Sciatic nerve (tissue), 2 donors: ENCODE results near the gene AUNIP. TPM values are rescaled to one million over a fixed set of nuclear protein-coding genes. Genes with fewer than 3 reads are reported as not detected.

Experiments used
- ATAC-seq: fragments of 200-7000 bp; cut with Tn5 transposase; one replicate; pipeline ENCODE4 v1.9.1; 2020; ENCODE audit warnings: mild to moderate bottlenecking, moderate library complexity
- DNase-seq: peaks from one replicate; pipeline ENCODE4 v3.0.0-alpha.2; 2020; ENCODE audit warnings: low spot score
- intact Hi-C: fragments of 100-400 bp; cut with DNase I; formaldehyde crosslinking; loops from one replicate; pipeline ENCODE4 v1.14.2; 2022
- total RNA-seq: library from RNA; stranded (reverse); fragmentation: NEBNext Ultra II Directional; extraction: Animal tissue kit (Norgen Biotek cat#: 25700); gene quantifications from one replicate; pipeline ENCODE4 v1.2.1, GENCODE V29; 2021
- donor health status: DM: no; HTN: no; CAD: no.
- donor health status: DM: no; HTN: no; CAD: no.

AUNIP gene
- total RNA-seq, 1 donor from 2014 or later, result not detected

DNA sequence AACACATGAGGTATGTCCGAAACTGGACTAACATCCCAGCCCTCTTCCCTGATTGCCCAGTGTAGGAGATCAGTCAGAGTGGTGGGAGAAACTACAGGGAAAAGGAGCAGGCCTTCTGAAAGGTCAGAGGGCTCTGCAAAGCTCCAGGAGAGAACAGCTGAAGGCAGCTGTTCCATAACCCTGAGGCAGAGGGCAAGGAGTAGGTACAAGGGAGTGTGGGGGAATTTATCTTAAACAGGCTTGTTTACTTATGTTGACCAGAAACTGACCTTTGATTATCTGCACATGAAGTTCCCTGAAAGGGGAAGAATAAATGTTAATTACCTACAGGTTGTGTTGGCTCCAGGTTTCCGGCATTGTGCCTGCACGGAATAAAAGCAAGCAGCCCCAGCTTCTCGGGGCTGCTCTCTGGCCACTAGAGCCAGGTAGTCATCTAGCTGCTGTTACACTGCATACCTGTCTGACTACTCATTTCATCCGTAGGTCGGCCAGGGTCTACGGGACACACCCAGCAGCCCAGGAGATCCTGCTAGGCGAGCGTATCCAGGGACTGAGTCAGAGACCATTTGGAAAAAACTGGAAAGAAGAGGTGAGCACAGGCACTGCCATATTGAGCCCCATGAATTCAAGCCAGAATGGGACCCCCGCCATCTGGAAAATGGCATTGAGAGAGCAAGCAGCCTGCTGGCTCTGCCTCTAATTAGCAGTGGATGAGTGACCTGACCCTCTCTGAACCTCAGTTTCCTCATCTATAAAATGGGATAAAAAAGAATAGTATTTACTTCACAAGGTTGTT lies 31.2 kb upstream of the AUNIP start:
- intact Hi-C loops, result no loop called here
- ATAC-seq, result no peak
- no peak for DNase-seq

DNA sequence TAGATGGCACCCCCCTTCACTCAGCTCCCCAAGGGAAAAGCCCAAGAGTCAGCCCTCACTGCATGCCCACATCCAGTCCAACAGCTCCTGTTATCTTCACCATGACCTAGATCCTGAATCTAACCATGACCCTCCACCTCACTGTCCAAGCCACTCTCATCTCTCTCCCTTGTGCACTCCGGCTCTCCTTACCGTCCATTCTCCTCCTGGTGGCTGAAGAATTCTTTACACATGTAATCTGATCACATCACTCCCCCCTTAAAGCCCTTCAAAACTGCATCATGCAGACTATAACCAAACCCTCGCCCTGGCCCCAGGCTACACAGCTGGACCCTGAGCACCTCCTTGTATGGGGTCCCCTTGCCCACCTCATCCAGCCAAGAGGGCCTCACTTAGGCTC lies 30.2 kb upstream of the AUNIP start:
- DNase-seq (no peak), ATAC-seq (no peak)
- intact Hi-C loops, result no loop called here

DNA sequence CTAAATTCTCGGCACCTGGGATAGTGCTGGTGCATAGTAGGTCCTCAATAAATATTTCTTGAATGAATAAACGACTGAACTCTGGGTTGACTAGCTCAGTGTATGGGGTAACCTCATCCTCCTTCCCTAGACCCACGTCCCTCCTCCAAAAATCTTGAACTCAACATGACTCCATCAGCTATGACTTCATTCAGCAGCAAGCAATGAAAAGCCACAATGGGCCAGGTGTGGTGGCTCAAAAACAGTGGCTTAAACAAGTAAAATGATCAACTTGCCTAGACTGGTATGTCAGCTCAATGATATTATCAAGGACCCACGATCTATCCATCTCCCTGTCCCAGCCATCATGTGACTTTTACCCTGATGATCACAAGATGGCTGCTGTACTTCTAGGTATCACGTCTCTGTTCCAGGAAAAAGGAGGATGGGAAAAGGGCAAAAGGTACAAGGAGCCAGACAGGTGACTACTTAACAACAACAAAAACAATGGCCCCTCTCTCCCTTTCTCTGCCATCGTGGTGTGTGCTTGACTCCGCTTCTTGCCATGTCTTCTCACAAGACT lies 29.2 kb upstream of the AUNIP start:
- no peak for DNase-seq
- ATAC-seq, result no peak
- intact Hi-C loops, result no loop called here

DNA sequence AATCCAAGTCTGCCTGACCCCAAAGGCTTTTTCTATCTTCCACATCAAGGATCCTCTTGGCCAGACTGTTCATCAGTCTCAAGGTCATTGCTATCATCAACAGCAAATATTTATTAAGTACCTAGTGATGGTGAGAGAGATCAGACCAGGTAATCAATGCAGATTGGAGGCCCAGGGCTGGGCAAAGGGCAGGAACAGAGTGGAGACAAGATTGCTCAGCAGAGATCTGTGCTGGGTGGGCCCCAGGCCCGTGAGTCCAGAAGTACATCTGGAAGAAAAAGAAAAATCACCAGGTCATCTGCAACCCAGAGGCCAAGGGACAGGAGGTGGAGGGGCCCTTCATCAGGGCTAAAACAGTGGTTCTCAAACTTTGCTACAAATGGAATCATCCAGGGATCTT lies 26.3 kb upstream of the AUNIP start:
- intact Hi-C loops, result no loop called here
- no peak for DNase-seq
- no peak for ATAC-seq

DNA sequence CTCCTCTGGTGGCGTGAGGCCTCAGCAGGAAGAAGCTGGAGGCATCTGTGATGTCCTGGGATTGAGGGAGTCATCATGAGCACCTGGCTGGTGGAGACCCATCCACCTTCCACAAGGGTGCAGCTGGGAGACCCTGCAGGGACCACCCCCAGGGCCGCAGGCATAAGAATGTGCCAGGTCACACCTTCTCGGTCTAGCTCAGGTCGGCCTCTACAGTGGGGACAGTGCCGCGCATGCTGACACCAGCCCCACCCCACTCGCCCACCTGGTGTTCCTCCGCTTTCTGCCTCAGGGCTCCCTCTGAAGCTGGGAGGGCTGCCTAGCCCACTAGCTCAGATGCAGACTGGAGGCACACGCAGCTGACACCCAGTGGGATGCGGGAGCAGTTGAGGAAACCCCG lies 22.0 kb upstream of the AUNIP start:
- intact Hi-C loops, result no loop called here
- ATAC-seq (peak; percentile 29), DNase-seq (no peak)

DNA sequence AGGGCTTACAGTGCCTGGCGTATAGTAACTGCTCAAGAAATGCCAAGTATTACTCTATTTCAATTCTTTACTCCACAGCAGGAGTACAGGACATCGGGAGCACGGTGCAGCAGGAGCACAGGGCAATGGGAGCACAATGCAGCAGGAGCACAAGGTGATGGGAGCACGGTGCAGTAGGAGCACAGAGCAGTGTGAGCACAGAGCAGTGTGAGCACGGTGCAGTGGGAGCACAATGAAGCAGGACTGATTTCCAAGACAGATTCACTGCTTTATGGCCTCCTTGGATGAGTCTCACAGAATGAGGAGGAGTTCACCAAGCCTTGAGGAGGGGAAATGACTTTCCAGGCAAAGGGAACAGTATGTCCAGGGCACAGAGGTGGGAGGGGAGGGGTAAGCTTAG lies 21.3 kb upstream of the AUNIP start:
- ATAC-seq, result no peak
- intact Hi-C loops, result no loop called here
- no peak for DNase-seq

DNA sequence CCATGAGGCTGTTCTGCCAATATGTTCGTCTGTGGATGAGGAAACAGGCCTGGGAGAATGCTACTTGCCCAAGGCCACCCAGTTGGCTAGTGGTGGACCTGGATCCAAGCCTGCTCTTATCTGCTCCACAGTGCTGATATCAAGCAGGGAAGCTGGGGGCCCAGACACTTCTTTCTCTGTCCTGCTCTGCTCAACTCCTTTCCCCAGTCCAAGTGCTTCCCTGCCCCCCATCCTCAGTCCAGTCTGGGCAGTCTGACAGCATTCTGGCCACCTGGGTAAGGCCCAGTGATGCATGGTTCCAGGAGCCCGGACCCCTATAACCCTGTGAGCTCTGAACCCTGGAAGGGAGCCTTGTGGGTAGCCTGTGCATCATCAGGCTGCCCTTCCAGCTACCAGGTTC lies 20.4 kb upstream of the AUNIP start:
- ATAC-seq (no peak), DNase-seq (no peak)
- intact Hi-C loops, result no loop called here

DNA sequence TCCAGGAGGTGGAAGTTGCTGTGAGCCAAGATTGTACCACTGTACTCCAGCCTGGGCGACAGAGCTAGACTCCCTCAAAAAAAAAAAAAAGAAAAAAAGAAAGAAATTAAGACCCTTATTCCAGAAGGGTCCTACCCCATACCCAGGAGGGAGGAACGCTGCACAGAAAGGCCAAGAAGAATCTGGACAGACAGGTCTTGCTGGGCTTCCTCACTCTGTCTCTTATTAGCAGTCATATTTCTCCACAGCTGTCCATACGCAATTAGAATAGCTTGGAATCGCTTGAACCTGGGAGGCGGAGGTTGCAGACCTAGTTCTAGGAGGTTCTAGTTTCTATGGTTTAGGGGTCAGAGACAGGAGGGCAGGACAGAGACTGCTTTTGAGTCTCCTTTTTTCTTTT lies 19.4 kb upstream of the AUNIP start:
- ATAC-seq (no peak), DNase-seq (no peak)
- intact Hi-C loops, result no loop called here

DNA sequence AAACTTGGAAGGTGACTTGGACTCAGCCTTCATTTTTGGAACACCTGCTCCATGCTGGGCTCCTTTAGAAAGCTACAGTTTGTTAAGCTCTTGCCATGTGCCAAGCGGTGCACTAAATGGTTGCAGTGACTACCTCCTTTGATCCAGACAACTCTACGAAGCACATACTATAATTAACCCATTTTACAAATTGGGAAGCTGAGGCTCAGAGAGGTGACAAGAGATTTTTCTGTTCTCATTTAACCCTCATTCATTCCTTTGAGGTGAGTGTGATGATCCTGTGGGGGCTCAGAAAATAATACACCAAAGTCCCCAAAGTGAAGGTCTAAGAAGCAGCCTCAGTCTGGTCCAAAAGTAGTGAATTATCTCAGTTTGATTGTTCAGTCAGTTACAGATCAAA lies 17.9 kb upstream of the AUNIP start:
- DNase-seq (no peak), ATAC-seq (no peak)
- intact Hi-C loops, result no loop called here

DNA sequence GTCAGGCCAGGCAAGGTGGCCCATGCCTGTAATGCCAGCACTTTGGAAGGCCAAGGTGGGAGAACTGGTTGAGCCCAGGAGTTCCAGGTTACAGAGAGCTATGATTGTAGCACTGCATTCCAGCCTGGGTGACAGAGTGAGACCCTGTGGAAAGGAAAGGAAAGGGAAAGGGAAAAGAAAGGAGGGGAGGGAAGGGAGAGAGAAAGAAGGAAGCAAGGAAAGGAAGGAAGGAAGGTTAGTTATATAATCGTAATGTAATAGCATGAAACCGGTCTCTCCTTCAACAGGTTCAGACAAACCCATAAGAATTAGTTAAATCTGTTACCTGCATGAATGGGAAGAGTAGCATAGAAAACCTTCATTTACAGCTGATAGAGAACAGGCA lies 17.4 kb upstream of the AUNIP start:
- DNase-seq, result no peak
- intact Hi-C loops, result no loop called here
- no peak for ATAC-seq

DNA sequence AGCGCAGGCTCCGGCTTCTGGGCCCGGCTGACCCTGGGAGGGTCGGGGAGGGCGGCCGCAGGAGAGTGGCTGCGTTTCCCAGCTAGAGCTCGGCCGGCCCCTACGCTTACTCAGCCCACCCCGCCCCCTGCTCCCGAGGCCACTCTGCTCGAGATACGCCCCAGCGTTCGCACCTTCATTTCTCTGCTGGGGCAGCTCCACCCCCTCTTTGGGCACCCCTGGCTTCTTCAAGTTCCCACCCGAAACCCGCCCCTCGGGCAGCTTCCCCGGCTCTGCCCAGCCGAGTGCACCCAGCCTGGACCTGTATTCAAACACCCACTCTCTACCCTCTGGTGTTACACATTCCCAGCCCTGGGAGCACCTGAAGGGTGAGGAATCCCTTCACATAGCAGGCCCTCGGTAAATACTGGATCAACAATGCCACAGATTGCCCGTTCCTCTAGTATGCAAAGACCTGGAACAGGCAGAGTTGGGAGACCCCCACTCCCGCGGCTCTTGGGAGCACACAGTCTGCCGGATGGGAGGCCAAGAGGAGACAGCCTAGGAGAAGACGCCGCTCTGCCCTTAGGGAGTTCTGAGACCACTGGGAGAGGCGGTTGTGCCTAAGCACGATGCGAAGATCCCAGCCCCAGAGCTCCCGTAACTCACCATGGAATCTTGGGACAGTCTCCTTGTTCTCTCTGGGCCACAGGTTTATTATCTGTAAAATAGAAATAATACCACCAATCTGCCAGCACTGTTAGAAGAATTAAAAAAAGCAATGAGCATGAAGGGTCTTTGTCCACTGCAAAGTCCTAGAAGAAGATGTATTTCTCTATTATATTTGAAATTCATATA lies 16.8 kb upstream of the AUNIP start:
- DNase-seq, result no peak
- intact Hi-C loops, result no loop called here
- ATAC-seq, result peak; percentile 64

DNA sequence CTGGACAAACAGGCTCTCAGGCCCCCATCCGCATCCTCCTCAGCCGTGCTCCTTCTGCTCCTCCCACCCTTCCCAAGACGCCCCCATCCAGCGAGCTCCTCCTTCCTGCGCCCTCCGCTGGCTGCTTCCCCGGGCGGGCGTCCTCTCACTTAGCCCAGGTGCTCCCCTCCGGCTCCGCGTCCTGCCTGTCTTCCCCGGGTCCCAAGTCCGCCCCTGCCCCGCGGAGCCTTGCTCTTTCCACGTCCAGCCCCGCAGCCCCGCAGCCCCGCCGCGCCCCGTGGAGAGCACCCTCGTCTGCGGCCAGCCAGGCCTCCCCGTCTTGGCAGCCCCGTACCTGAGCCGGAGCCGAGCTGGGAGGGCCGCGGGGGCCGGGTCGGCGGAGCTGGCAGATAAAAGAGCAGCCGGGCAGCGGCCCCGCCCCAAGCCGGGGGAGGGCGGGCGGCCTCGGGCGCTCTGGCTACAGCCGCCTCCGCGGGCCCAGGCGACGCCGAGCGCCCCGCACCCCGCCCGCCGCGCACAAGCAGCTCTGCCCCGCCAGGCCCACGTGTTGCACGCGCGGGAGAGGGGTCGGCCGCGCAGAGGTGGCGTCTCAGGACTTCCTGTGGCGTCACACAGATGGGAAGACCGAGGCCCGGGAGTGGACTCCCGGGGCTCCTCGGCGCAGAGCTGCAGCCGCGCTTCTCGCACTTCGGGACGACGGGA lies 16.0 kb upstream of the AUNIP start, which contains the start of gene PAQR7:
Gene PAQR7, minus strand, starts transcription at position 555 of the 702 bp plus-strand sequence. CDS start 11,869 bp downstream, outside the sequence.
- intact Hi-C loops, result no loop called here
- ATAC-seq, result peak; percentile 90
- DNase-seq, result peak; percentile 83

DNA sequence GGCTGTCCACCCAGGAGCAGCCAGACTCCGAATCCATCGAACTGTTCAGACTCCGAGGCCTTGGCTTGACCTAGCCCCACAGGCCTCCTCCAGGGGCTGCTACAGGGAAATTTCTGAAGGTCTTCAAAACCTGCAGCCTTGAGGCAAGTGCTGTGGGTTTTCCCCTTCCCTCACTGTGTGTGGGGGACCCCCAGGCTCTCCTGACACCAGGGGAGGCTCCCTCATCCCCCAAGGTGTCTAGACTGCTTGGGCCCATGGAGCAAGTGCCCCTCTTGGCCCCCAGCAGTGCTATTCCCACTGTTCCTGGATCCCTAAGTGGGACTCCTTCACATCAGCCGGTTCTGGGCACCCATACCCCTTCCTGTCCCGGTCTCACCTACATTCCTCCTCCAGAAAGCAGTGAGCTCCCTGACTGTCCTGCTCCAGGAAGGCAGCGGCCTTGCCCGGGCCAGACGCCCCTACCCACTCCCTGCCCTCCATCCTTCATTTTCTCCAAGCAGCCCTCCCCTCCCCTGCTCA lies 15.4 kb upstream of the AUNIP start:
- ATAC-seq (peak; percentile 3), DNase-seq (no peak)
- intact Hi-C loops, result no loop called here

DNA sequence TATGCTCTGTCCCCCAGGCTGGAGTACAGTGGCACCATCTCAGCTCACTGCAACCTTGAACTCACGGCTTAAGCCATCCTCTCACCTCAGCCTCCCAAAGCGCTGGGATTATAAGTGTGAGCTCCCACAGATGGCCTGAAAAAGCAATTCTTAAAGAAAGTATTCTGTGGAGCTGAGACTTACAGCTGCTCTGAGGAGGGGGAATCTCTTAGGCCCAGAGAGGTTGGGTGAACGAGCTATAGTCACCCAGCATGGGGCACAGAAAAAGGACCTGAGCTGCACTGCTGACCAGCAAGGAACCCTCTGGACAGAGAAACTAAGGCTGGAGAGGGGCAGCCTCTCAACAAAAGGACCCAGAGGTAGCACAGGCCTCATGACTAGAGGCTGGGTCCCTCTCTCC lies 15.0 kb upstream of the AUNIP start:
- DNase-seq (no peak), ATAC-seq (no peak)
- intact Hi-C loops, result no loop called here

DNA sequence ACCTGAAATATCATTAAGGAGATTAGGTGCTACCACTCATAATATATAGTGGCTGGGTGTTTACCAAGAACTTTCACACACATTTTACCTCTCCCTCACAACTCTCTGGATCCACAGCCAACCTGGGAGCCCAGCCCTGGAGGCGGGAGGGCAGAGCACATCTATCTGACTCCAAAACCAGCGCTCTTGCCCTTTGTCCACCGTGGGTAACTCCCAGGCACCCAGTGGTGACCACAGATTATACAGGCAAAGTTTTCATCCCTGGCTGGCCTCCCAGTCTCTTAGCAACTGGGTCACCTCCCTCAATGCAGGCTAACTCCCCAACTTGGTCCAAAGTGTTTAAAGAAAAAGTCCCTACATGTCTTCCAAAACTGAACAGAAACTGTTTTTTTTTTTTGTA lies 13.9 kb upstream of the AUNIP start:
- intact Hi-C loops, result no loop called here
- ATAC-seq (no peak), DNase-seq (no peak)

DNA sequence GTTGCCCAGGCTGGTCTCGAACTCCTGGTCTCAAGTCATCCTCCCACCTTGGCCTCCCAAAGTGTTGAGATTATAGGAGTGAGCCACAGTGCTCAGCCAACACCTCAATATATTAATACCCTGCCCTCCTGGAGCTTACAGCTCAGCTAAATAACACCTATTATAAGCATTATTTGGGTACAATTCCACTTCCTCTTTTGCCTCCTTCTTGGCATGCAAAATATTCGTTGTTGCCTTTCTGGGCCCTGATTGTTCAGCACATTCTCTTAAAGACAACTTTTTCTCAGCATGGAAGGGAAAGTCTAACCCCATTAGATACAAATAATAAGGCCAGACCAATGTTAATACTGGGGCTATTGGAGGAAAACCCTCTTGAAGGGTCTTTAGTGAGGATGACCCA lies 13.5 kb upstream of the AUNIP start:
- intact Hi-C loops, result no loop called here
- ATAC-seq, result no peak

DNA sequence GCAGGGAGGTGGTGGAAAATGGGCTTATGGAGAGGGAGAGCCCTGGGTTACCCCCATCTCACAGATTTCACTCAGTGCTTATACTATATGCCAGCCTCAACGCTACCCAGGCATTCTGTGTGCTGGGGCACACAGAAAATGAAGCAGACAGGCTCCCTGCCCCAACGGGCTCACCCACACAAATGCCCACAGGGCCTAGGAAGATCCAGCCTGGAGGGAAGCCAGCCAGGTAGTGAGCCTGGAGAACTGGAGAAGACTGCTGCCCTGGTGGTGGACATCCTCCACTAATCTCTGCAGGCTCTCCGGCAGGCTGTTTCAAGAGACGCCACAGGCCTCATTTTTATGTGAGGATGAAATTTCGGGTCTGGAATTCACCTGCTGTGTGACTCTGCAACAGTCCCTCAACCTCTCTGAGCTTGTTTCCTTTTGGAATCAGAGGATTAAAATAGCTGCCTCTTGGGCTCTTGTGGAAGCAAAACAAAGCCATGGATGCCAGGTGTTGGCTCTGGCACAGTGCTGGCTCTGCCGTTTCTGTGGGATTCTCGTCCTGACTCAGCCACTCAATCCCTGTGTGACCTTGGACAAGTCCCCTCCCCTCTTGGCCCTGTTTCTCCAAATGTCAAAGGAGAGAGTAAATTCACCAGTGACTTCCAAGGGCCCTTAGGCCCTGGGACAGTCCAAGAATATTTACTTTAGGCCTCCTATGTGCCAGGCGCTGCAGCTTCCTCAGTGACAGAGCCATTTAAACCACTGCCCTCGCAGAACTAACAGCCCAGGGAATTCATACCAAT lies 12.6 kb upstream of the AUNIP start:
- intact Hi-C loops, result no loop called here
- DNase-seq (peak; percentile 53), ATAC-seq (no peak)

More for the DNA sequence above, 13.5 kb upstream of the AUNIP start:
- DNase-seq, result no peak

DNA sequence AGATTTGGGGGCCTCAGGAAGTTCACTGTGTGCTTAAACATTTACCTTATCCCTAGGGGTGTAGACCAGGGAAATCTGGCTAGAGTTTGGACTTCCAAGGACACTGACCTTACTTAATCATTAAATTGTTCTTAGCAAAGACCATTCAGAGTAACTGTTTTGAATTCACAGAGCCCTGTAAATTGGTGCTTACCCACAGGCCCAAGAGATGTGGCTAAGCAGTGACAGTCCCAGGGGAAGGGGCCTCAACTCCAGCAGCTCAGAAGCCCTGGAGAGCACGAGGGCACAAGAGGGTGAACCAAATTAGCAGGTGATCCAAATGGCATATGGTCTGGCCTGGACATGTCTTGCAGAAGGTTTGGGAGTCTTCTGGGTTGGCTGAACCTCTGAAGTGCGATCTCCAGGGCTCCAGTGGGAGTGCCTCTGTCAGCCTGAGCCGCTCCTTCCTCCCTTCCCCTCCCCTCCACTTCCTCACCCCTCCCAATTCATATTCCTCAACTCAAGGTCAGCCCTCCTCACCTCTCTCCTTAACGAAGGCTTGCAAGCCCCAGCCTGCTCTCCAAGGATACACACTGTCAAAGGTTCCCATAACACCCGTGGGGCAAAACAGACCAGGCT lies 11.9 kb upstream of the AUNIP start:
- DNase-seq (peak; percentile 37), ATAC-seq (no peak)
- intact Hi-C loops, result no loop called here
